NCI-H2081 (cell line): Measurements from ENCODE around the gene PTGIR.
A peak's percentile ranks its signal among the peaks of the same experiment; 100 is the strongest.

Experiments
- DNase-seq, 2 experiments: peaks; one replicate each; lab custom pipeline; 2025; lab: John Stamatoyannopoulos, UW

PTGIR gene

GRCh38 chr19:46601318-46602224, 23.3 kb downstream of the PTGIR start, which contains the start of gene CALM3:
Gene CALM3, plus strand, starts transcription at chr19:46601330. Its CDS starts 105 bp downstream, at chr19:46601435.
- DNase-seq: no peak

- peak; percentile 94 to 97 for DNase-seq
Observed at GRCh38 chr19:46600384-46601317, 24.2 kb downstream of the PTGIR start.

GRCh38 chr19:46599716-46600373, 25.0 kb downstream of the PTGIR start:
- no peak for DNase-seq

- no peak for DNase-seq
Observed at GRCh38 chr19:46598372-46598917, 26.4 kb downstream of the PTGIR start.

GRCh38 chr19:46596008-46596407, 28.9 kb downstream of the PTGIR start:
- no peak for DNase-seq

GRCh38 chr19:46591870-46592269, 33.0 kb downstream of the PTGIR start:
- DNase-seq: no peak

GRCh38 chr19:46591254-46591653, 33.6 kb downstream of the PTGIR start:
- no peak for DNase-seq

- no peak for DNase-seq
Observed at GRCh38 chr19:46587861-46588260, 37.0 kb downstream of the PTGIR start.

GRCh38 chr19:46586294-46586693, 38.6 kb downstream of the PTGIR start:
- no peak for DNase-seq

- no peak for DNase-seq
Observed at GRCh38 chr19:46585539-46585938, 39.4 kb downstream of the PTGIR start.

- no peak for DNase-seq
Observed at GRCh38 chr19:46580247-46580646, 44.6 kb downstream of the PTGIR start.

GRCh38 chr19:46579361-46579879, 45.5 kb downstream of the PTGIR start:
- no peak for DNase-seq

GRCh38 chr19:46578450-46578849, 46.4 kb downstream of the PTGIR start:
- no peak for DNase-seq

- no peak for DNase-seq
Observed at GRCh38 chr19:46574533-46574932, 50.4 kb downstream of the PTGIR start.

GRCh38 chr19:46573679-46574498, 51.0 kb downstream of the PTGIR start:
- DNase-seq: no peak

- no peak for DNase-seq
Observed at GRCh38 chr19:46571495-46571894, 53.4 kb downstream of the PTGIR start.
